Measurements from ENCODE around the gene LRFN4.

The LRFN4 gene

DNA sequence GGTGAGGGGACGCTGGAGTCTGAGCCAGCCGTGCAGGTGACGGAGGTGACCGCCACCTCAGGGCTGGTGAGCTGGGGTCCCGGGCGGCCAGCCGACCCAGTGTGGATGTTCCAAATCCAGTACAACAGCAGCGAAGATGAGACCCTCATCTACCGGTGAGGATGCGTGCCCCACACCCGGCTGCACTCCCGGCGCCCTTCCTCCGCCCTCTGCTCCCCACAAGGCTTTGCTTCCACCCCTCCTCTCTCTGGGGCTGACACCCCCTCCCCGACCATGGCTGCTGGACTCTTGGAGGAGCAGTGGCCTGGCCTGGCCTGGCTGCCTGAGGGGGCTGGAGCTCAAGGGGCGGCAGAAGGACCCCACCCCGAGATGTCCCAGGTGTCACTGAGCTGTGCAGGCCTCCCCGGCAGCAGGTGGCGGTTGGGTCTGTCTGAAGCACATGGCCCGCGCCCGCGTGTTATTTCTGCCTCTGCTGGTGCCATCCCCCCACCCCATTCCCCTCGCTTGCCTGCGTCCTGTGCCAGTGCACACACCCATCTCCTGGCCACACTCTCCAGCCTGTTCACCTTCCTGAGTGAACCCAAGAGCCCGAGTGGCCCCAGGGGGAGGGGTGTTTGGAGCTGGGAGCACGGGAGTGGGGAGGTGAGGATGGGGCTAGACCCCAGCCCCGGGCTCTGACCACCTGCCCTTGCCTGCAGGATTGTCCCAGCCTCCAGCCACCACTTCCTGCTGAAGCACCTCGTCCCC lies 2.2 kb downstream of the LRFN4 start:
- no peak for DNase-seq

DNA sequence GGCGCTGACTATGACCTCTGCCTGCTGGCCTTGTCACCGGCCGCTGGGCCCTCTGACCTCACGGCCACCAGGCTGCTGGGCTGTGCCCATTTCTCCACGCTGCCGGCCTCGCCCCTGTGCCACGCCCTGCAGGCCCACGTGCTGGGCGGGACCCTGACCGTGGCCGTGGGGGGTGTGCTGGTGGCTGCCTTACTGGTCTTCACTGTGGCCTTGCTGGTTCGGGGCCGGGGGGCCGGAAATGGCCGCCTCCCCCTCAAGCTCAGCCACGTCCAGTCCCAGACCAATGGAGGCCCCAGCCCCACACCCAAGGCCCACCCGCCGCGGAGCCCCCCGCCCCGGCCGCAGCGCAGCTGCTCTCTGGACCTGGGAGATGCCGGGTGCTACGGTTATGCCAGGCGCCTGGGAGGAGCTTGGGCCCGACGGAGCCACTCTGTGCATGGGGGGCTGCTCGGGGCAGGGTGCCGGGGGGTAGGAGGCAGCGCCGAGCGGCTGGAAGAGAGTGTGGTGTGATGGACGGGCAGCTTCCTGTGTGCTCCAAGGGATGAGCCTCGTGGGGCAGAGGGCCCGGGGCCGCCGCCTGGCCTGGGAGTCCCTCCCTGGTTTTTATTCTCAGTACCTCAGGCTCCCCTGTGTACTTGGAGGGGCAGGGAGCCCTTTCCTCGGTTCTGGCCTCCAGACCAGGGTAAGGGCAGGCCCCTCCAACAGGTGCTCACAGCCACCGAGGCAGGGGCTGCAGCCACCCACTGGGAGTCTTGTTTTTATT lies 3.0 kb downstream of the LRFN4 start:
- DNase-seq, result no peak

DNA sequence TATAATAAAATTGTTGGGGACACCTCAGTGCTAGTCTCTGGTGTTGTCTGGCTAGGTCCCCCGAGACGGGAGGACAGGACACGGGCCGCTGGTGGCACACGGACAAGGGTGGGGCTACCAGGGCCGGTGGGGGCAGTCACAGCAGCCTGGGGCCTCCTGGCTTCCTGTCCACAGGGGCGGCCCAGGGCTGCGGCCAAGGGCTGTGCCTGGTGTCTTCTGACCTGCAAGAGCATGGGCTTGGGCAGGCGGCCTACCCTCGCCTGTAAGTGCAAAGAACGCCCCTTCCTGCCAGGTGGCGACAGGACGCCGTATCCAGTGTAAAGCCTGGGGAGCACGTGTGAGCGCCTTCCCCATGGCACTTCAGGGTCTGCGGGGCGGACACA lies 3.6 kb downstream of the LRFN4 start:
- no peak for DNase-seq

DNA sequence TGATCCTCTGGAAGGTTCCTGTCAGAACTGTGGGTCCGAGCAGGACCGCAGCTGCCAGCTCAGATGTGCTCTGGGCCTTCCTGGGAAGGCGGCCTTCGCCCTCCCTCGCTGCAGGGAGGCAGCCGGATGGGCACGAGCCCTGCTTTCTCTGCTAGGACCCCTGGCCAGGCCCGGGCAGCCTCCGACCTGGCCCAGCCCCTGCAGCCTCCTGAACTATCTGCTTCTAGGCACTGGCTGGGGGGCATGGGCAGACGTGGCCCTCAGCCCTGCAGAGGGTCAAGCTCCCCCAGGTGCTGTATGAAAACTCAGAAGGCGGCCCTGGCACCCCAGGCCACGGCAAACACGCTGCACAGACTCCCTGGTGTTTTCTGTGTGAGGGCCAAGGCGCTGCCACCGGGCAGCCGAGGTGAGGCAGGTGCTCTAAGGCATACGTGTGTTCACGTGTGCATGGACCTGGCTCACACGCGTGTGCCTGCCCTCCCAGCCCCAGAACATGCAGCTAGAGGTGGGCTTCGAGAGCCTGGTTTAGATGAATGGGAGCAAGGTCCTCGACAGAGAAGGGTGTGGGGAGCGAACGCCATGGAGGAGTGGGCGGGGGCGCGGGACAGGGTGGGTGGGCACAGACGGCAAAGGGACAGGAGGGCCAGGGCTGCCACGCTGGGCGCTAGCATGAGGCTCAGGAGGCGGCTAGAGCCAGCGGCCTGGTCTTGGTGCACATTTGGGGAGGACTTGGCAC lies 4.3 kb downstream of the LRFN4 start:
- DNase-seq, result no peak

DNA sequence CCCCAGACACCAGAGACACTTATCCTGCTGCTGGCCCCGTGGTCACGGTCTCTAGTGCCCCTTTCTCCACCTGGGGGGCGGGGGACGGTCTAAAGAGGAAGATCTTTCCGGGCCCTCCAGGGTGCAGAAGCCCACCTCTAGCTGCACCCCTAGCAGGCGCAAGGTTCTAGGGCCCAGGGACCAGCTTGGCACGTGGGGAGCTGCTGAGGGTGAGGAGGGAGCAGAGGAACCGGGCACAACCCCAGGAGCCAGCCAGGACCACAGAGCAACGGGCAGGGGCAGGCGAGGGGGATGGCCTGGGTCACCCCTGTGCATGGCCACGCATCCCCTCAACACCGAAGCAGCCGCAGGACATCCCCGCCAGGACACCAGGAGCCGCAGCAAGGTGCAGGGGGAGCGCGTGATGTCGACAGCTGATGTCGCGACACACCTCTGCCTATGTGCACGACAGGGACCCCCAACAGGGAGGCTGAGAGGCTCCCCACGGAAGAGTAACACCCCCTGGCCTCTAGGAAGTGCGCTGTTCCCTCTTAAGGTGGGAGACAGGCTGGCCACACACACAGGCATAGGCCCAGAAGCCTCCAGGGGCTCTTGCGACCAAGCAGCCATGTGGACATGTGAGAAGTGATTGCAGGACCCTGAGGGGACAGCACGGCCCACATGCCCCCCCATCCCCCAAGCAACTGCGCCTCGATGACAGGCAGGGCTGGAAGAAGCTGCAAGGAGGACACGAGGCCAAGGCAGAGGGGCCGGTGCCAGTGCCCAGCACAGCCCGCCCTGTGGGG lies 5.1 kb downstream of the LRFN4 start:
- DNase-seq, result no peak

DNA sequence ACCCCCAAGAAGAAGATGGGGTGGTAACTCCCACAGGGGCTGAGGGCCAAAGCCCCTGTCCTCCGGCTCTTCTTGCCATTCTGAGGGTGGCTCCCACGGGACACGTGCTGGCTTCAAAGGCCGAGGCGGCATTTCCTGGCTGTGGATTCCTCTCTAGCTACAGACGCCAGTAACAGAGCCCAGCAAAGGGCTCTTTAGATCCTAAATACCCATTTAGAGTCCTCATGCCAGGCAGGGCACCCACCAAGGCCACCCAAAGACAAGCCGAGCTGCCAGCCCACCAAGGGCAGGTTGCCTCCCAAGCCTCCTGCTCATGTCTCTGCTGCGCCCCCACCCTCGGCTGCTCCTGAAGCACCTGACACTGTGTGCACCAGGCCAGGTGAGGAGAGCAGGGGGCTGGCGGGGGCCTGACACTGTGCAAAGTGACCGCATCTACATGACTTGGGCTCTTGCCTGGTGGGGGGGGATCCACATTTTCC lies 5.7 kb downstream of the LRFN4 start:
- DNase-seq, result no peak

DNA sequence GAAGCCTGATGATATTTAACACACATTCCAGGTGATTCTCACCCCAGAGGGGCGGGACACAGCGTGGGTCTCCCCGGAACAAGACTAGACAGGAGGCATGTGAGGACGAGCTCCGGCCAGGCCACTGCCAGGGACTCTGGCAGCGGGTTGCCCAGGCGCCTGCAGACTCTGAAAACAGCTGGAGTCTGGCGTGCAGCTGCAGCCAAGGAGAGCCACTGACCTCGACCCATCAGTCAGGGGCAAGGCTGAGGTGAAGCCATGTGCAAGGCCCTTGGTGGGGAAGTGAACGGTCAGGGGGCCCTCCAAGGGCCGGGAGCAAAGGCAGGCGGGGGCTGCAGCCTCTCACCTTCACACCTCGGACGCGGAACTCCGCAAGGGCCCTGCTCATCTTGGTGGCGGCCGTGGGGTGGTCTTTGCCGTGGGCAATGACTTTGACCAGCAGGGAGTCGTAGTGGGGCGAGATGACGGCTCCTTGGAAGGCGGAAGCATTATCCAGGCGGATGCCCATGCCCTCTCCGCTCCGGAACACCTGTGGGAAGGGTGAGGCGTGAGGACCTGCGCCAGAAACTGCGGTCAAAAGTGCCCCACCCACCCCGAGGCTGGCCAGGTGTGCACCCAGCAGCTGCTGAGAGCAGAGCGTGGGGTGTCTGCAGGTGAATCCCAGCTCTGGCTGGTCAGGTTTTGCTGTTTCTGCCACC lies 6.7 kb downstream of the LRFN4 start:
- DNase-seq, result no peak

DNA sequence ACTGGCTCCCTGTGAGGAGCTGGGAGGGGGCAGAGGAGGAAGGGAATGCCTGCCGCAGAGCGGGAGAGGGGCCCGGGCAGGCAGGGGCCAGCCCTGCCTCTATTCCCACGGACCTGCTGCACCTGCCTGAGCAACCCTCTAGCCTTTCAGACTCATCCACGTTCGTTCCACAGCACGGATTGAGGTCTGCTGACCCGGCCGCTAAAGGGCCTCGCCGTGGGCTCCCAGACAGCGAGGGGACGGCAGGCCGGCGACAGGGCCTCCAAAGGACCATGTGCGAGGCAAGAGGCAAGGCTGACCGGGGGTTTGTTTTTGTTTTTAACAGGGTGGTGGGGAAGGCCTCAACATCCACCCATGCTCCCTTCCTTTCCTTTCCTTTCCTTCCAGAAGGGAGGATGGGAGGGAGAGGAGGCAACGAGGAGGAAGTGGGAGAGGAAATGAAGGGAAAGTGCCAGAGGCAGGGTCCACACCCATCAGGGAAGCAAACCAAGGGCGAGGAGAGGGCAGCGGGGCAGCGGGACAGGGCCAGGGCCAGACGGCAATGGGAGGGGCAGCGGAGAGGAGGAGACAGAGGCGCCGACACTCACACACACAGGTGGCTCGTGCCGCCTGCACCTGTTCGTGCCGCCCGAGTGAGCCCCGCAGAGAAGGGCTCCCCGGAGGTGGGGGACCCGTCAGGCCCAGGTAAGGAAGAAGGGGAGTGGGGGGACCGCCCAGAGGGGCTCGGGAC lies 7.5 kb downstream of the LRFN4 start:
- no peak for DNase-seq

DNA sequence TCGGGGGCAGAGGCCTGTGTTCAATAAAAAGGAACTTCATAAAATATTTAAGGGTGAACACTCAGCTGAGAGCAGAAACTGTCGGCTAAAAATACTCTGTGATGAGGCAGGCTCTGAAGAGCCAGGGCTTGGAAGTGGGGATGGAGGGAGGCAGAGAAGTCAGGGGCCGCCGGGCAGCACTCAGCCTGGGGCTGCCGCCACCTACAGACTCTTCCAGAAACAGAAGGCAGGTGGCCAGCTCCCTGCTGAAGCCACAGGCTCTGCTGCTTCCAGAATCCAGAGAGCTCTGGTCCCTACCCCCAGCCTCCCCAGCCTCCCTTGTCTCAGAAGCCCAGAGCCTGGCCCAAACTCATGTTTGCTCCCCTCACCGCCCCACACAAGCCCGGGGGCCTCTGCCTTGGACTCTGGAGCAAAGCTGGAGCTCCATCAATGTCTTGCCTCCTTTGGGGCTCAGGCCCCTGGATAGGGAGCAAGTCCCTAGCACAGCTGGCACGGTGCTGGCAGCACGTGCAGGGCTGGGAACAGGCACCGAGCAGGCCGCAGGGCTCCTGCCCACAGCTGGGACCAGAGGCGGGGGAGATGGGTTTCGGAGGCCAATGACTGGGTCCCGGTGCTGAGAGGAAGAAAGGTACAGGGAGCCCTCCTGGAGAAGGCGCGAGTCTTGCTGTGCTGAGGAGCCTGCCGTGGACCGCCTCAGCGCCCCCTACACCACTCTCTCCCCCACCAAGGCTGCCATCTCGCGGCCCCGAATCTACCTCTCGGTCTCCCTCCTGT lies 8.2 kb downstream of the LRFN4 start:
- DNase-seq, result no peak

DNA sequence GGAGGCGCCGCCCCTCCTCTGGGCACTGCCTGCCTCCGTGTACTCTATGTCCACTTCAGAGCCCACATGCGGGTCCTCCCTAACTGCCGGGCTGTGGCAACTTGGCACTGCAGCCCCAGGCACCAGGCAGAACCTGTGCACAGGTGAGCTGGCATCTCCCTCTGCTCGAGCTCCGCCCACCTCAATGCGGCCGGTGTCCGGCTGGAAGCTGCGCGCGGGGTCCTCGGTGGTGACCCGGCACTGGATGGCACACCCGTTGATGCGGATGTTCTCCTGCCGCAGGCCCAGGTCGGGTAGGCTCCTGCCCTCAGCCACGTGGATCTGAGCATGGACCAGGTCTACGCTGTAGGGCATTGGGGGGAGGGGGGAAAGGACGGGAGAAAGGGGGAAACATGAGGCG lies 9.1 kb downstream of the LRFN4 start:
- DNase-seq, result no peak

DNA sequence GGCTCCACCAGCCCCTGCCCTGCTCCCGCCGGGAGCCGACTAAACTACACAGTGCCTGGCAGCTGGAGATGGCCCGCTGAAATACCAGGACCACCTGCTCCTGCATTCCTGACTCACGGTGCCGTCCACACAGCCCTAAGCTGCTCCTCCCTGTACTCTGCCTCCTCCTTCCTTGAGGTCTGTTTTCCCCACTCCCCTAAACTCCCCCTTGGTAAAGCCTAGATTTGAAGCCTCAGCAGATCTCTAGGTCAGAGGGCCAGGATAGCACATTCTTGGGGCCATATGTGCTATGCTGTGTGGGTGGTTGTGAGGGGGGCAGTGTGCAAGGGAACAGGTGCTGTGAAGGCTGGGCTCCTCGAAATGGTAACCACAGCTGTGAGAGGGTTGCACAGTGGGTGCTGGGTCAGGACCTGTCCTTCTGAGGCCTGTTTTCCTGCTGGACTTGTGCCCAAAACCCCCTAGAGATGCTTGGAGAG lies 9.7 kb downstream of the LRFN4 start:
- no peak for DNase-seq

DNA sequence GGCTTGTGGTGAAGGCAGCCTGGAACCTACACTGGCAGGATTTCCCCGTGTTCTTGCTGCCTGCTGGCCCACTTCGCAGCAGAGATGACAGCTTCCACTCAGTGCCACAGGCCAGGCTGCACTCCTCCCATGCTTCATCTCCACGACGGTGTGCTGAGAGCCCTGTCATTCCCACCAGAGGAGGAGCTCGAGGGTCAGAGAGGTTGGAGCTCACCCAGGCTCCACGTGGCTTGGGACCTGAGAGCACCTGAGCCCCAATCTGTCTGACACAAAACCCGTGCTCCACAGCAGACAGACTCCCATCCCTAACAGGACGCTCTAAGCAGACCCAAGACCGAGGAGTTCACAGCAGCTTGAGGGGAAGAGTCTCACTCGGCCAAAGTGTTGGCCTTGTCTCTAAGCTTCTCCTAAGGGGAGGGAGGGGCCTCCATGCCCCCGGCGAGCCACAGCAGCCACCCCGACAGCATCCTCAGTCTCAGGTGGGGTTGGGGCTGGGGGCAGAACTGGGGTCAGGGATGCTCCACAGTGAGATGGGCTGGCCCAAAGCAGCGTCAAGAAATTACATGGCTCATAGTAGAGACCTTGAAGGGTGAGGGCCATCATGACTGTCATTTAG lies 10.7 kb downstream of the LRFN4 start:
- DNase-seq, result no peak

DNA sequence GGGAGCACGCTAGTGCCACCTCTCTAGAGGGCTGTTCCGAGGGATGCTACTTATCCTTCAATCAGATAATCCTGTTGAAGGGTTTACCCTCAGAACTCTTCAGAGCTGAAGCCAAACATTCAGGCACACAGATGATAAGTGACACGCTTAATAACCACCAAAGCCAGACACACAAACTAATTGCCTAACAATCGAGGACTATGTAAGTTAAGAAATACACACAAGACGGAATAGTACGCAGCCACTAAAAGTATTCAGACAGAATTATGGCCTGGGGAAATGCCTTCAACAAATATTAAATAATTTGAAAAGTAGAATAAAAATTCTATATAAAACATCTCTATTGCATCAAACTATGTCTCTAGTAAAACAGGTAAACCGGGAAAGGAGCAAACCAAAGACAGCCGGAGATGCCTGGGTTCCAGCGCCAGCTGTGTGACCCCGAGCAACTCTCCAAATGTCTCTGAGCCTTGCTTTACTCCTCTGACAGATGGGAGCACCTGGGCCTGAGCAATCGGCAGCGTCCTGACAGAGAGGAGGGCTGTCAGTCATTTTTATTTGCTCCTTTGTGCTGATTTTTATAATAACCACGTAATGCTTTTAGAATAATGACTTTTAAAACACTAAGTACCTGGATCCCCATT lies 11.3 kb downstream of the LRFN4 start:
- no peak for DNase-seq

DNA sequence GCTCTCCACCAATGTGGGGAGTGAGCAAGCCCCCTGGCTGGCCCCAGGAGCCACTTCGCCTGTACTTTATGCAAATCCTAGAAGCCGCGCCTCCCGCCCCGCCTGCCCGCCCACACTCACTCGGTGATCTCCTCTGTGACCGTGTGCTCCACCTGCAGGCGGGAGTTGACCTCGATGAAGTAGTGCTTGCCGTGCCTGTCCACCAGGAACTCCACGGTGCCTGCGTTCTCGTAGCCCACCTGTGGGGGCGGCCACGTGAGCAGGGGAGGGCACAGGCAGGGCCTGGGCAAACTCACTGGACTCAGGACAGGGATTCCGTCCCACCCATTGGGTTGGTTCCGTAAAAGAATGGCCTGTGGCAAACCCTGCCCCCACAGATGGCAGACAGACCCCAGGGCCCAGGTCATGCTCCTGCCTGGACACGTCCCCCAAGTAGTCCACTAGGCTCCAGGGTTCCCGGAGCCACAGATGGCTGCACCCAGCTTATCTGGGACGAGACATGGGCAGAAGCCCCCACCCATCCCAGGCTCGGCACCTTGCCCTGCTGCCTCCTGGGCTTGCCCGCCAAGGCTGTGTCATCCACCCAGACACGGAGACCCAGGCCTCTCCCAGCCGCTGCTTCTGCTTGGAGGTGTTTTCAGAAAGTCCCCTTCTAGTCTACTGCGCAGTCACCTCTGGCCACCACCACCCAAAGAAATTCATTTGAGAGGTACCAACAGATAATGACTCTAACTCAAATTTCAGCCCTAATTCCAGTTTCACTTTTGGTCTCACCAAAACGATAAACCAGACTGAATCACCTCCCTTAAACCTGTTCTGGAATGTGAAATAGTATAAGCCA lies 12.1 kb downstream of the LRFN4 start:
- no peak for DNase-seq

DNA sequence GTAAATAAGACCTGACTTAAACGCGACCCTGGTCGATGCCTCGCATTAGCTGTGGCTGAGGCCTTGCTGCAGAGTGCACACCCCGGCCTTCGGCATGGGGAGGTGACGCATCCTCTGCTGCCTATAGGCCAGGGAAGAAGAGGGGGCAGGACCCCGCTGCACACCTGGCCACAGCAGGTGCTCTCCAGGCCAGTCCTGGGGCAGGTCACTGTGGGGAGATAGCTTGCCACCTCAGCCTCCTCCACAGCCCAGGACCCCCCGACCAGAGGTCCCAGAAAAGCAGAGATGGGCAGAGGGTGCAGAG lies 12.7 kb downstream of the LRFN4 start:
- no peak for DNase-seq

DNA sequence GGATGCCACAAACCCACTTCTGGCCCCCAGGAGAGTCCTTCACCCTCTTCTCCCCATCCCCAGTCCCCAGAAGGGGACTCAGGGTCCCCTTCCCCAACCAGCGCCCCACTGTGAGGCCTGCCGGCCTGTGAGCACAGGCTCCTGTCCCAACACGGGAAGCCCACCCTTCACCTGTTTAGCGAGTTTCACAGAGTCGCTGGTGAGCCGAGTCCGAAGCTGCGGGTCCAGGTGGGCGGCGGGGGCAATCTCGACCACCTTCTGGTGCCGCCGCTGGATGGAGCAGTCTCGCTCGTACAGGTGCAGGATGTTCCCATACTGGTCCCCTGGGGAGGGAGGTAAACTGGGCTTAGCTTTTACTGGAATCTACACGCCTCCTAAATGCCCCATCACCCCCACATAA lies 13.3 kb downstream of the LRFN4 start:
- DNase-seq, result no peak

DNA sequence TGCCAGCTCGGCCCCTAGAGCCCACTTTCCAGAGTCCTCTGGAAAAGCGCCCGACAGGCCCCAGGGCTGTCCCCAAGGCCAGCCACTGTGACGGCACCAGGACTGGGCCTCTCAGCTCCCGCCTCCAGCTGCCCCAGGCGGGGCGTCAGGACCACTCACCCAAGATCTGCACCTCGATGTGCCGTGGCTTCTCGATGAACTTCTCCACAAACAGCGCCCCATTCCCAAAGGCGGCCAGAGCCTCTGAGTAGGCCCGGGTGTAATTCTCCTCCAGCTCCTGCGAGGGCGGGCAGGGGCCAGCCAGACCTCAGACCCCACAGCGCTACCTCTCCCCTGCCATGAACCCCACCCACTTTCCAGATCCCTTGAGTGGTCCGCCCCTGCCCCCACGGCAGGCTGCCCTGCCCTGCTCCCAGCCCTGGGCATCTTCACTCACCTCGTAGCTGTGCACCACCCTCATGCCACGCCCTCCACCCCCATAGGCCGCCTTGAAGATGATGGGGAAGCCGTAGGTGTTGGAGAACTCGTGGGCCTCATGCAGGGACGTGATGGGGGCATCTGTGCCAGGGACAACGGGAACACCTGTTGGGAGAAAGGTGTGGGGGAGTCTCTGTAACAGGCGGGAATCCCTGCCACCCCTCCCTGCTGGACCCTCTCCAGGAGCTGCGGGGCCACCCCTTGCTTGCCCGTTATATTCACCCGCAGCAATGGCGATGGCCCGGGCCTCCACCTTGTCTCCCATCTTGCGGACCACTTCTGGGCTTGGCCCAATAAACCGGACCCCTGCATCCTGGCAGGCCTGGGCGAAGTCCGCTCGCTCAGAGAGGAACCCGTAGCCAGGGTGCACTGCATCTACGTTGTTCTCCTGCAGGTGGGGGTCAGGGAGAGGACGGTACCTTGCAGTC lies 14.0 kb downstream of the LRFN4 start:
- no peak for DNase-seq

DNA sequence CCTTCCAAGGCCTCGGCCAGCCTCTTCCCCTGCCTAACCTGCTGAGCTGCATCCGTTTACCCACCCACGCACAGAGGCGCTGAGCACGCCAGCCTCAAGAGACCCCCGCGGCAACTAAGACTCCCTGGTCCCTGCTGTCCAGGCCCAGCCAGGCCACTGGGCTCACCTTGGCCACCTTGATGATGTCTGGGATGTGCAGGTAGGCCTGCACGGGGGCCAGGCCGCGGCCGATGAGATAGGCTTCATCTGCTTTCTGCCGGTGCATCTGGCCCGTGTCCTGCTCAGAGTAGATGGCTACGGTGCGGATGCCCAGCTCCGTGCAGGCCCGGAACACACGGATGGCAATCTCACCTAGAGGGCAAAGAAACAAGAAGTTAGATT lies 14.6 kb downstream of the LRFN4 start:
- no peak for DNase-seq
